ENCODE results near the gene VAMP5.

- TF ChIP-seq, protein P1, sequence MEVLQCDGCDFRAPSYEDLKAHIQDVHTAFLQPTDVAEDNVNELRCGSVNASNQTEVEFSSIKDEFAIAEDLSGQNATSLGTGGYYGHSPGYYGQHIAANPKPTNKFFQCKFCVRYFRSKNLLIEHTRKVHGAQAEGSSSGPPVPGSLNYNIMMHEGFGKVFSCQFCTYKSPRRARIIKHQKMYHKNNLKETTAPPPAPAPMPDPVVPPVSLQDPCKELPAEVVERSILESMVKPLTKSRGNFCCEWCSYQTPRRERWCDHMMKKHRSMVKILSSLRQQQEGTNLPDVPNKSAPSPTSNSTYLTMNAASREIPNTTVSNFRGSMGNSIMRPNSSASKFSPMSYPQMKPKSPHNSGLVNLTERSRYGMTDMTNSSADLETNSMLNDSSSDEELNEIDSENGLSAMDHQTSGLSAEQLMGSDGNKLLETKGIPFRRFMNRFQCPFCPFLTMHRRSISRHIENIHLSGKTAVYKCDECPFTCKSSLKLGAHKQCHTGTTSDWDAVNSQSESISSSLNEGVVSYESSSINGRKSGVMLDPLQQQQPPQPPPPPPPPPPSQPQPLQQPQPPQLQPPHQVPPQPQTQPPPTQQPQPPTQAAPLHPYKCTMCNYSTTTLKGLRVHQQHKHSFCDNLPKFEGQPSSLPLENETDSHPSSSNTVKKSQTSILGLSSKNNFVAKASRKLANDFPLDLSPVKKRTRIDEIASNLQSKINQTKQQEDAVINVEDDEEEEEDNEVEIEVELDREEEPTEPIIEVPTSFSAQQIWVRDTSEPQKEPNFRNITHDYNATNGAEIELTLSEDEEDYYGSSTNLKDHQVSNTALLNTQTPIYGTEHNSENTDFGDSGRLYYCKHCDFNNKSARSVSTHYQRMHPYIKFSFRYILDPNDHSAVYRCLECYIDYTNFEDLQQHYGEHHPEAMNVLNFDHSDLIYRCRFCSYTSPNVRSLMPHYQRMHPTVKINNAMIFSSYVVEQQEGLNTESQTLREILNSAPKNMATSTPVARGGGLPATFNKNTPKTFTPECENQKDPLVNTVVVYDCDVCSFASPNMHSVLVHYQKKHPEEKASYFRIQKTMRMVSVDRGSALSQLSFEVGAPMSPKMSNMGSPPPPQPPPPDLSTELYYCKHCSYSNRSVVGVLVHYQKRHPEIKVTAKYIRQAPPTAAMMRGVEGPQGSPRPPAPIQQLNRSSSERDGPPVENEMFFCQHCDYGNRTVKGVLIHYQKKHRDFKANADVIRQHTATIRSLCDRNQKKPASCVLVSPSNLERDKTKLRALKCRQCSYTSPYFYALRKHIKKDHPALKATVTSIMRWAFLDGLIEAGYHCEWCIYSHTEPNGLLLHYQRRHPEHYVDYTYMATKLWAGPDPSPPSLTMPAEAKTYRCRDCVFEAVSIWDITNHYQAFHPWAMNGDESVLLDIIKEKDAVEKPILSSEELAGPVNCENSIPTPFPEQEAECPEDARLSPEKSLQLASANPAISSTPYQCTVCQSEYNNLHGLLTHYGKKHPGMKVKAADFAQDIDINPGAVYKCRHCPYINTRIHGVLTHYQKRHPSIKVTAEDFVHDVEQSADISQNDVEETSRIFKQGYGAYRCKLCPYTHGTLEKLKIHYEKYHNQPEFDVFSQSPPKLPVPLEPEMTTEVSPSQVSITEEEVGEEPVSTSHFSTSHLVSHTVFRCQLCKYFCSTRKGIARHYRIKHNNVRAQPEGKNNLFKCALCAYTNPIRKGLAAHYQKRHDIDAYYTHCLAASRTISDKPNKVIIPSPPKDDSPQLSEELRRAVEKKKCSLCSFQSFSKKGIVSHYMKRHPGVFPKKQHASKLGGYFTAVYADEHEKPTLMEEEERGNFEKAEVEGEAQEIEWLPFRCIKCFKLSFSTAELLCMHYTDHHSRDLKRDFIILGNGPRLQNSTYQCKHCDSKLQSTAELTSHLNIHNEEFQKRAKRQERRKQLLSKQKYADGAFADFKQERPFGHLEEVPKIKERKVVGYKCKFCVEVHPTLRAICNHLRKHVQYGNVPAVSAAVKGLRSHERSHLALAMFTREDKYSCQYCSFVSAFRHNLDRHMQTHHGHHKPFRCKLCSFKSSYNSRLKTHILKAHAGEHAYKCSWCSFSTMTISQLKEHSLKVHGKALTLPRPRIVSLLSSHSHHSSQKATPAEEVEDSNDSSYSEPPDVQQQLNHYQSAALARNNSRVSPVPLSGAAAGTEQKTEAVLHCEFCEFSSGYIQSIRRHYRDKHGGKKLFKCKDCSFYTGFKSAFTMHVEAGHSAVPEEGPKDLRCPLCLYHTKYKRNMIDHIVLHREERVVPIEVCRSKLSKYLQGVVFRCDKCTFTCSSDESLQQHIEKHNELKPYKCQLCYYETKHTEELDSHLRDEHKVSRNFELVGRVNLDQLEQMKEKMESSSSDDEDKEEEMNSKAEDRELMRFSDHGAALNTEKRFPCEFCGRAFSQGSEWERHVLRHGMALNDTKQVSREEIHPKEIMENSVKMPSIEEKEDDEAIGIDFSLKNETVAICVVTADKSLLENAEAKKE (CRISPR knock-in tag; IDR thresholded peaks at IDR 0.05) = no peak
- TF ChIP-seq CTCF (conservative IDR thresholded peaks at IDR 0.05; ENCODE audit: low read depth in 2 of 2) (no peak), JUNB (IDR thresholded peaks at IDR 0.05; ENCODE audit: unreplicated experiment) (no peak), CREB1 (CRISPR knock-in tag; IDR thresholded peaks at IDR 0.05; ENCODE audit: low read depth) (no peak), REST (IDR thresholded peaks at IDR 0.05; ENCODE audit: unreplicated experiment) (no peak), EZH2phosphoT487 (IDR thresholded peaks at IDR 0.05; ENCODE audit: unreplicated experiment) (no peak), EZH2 (IDR thresholded peaks at IDR 0.05; ENCODE audit: low read depth, unreplicated experiment) (no peak), POLR2AphosphoS5 (IDR thresholded peaks at IDR 0.05; ENCODE audit: low read depth) (no peak), ZNF331 (CRISPR knock-in tag; IDR thresholded peaks at IDR 0.05; ENCODE audit: low read depth) (no peak), NANOG (IDR thresholded peaks at IDR 0.05; ENCODE audit: borderline replicate concordance) (no peak)
These were observed 8.8 kb downstream of the VAMP5 start for GRCh38 chr2:85593023-85593422.

All from GM23338 (cell line).